Loucy (cell line): ENCODE data around the gene RHOC.

ENCODE experiments used
- CTCF ChIP-seq: fragments of 200-600 bp; sonication (generic); conservative IDR thresholded peaks from 2 replicates; pipeline ENCODE4 v1.5.1; 2014; ENCODE audit warnings: mild to moderate bottlenecking, antibody characterized with exemption, low read length
- EZH2phosphoT487 ChIP-seq: fragments of 200-600 bp; IDR thresholded peaks from 2 replicates; pipeline ENCODE4 v1.6.1; 2018; ENCODE audit warnings: antibody characterized with exemption, mild to moderate bottlenecking, moderate library complexity, borderline replicate concordance

DNA sequence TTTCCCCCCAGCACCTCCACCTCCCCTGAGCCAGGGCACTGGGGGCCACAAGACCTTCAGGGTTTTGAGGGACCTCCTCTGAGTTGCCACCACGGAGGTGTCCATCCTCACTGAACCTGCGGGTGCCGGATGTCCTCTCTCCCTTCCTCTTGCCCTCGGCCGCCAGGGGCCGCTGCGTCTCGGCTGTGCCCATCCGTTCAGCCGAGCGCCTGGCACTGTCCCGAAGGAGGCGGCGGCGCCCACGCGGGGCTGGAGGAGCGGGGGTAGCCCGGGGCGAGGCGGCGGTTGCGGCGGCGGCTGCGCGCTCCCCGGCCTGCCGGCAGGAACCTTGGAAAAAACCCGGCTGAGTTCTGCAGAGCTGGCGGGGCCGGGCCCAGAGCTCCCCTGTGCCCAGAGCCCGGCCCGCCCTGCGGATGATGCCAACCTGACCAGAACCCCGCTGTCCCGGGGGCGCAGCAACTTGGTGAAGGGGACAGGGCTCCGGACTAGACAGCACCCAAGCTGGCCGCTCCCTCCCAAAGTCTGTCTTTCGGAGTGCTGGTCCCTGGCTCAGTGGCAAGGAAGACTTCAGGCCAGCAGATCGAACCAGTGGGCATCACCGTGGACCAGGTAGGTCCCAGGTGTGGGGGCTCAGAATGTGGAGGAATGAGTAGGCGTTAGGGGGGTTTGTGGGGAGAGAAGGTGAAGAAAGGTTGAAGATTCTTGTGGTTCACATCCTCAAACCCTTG lies 11.9 kb upstream of the RHOC start:
- TF ChIP-seq CTCF (peak; percentile 70), EZH2phosphoT487 (no peak)
